KMS-11 (cell line): Measurements from ENCODE around the gene DSTN.

Source experiments
- H2AFZ ChIP-seq: fragments of 200-600 bp; sonication (generic); 2 replicates; pipeline ENCODE4 v1.6.1; 2016; ENCODE audit warnings: antibody characterized with exemption, mixed run types, low read depth
- H3K27ac ChIP-seq: fragments of 200-600 bp; sonication (generic); 2 replicates; pipeline ENCODE4 v1.6.1; 2016; ENCODE audit warnings: mild to moderate bottlenecking, mixed run types
- H3K27me3 ChIP-seq: fragments of 200-600 bp; sonication (generic); 2 replicates; pipeline ENCODE4 v1.6.1; 2017; ENCODE audit warnings: mild to moderate bottlenecking, low read depth, mixed run types, moderate library complexity; ENCODE audit not compliant: insufficient read depth
- H3K36me3 ChIP-seq: fragments of 200-600 bp; sonication (generic); 2 replicates; pipeline ENCODE4 v1.6.1; 2017; ENCODE audit warnings: mild to moderate bottlenecking, mixed run types; ENCODE audit not compliant: insufficient read depth
- H3K4me1 ChIP-seq: fragments of 200-600 bp; sonication (generic); 2 replicates; pipeline ENCODE4 v1.6.1; 2016; ENCODE audit warnings: mild to moderate bottlenecking, low read depth, mixed run types; ENCODE audit not compliant: poor library complexity, severe bottlenecking
- H3K4me2 ChIP-seq: fragments of 200-600 bp; sonication (generic); 2 replicates; pipeline ENCODE4 v1.7.0; 2016; ENCODE audit warnings: mild to moderate bottlenecking, mixed run types
- H3K4me3 ChIP-seq: fragments of 200-600 bp; sonication (generic); IDR thresholded peaks from 2 replicates; pipeline ENCODE4 v1.6.1; 2017; ENCODE audit warnings: low read depth, low read length, mixed read lengths; ENCODE audit not compliant: insufficient read depth
- H3K79me2 ChIP-seq: fragments of 200-600 bp; sonication (generic); 2 replicates; pipeline ENCODE4 v1.6.1; 2016; ENCODE audit warnings: low read depth, mixed run types; ENCODE audit not compliant: insufficient read depth
- H3K9ac ChIP-seq: fragments of 200-600 bp; sonication (generic); 2 replicates; pipeline ENCODE4 v1.6.1; 2016; ENCODE audit warnings: mild to moderate bottlenecking, mixed run types
- H4K20me1 ChIP-seq: fragments of 200-600 bp; sonication (generic); 2 replicates; pipeline ENCODE4 v1.6.1; 2016; ENCODE audit warnings: mild to moderate bottlenecking, mixed run types; ENCODE audit not compliant: insufficient read depth
- CTCF ChIP-seq: fragments of 200-600 bp; sonication (generic); conservative IDR thresholded peaks from 2 replicates; pipeline ENCODE4 v1.6.1; 2017; ENCODE audit warnings: low read depth, mild to moderate bottlenecking, antibody characterized with exemption, low read length, moderate library complexity, mixed read lengths

DSTN gene

GRCh38 chr20:17647391-17648314 lies 77.8 kb downstream of the DSTN start:
- Histone ChIP-seq H3K36me3 (no peaks in the 10 kb centered on the region), H3K4me3 (no peak overlapping the region), H4K20me1 (no peaks in the 10 kb centered on the region), H2AFZ (no peak overlapping the region), H3K4me1 (peaks cover 73% of the 10 kb centered on the region), H3K9ac (peak overlapping the region; percentile 49; the same call in 1 of the 2 replicates), H3K79me2 (peaks cover 13% of the 10 kb centered on the region; the same call in 1 of the 2 replicates), H3K27me3 (no peaks in the 10 kb centered on the region), H3K27ac (peak overlapping the region; percentile 87), H3K4me2 (peak overlapping the region; percentile 77)
- no peak for TF ChIP-seq CTCF

GRCh38 chr20:17648315-17648646 lies 78.4 kb downstream of the DSTN start:
- Histone ChIP-seq H3K36me3 (no peaks in the 10 kb centered on the region), H3K79me2 (peaks cover 13% of the 10 kb centered on the region; the same call in 1 of the 2 replicates), H3K4me2 (peak overlapping the region; percentile 77), H2AFZ (no peak overlapping the region), H3K27ac (peak overlapping the region; percentile 87), H3K4me1 (peaks cover 80% of the 10 kb centered on the region), H4K20me1 (no peaks in the 10 kb centered on the region), H3K4me3 (no peak overlapping the region), H3K9ac (peak overlapping the region; percentile 49; the same call in 1 of the 2 replicates), H3K27me3 (no peaks in the 10 kb centered on the region)
- TF ChIP-seq CTCF: no peak

- peak; percentile 36 for TF ChIP-seq CTCF
- Histone ChIP-seq H2AFZ (no peak overlapping the region), H3K27ac (peak overlapping the region; percentile 87), H3K4me2 (peak overlapping the region; percentile 83), H4K20me1 (no peaks in the 10 kb centered on the region), H3K79me2 (peaks cover 13% of the 10 kb centered on the region; the same call in 1 of the 2 replicates), H3K27me3 (no peaks in the 10 kb centered on the region), H3K9ac (peak overlapping the region; percentile 49; the same call in 1 of the 2 replicates), H3K4me1 (peaks cover 81% of the 10 kb centered on the region), H3K4me3 (no peak overlapping the region), H3K36me3 (no peaks in the 10 kb centered on the region)
Observed at GRCh38 chr20:17648791-17649730, 79.2 kb downstream of the DSTN start.

- Histone ChIP-seq H3K4me2 (peak overlapping the region; percentile 83), H3K27ac (peak overlapping the region; percentile 79), H4K20me1 (no peaks in the 10 kb centered on the region), H3K36me3 (no peaks in the 10 kb centered on the region), H3K4me3 (no peak overlapping the region), H3K4me1 (peaks cover 78% of the 10 kb centered on the region), H3K79me2 (peaks cover 7% of the 10 kb centered on the region; the same call in 1 of the 2 replicates), H3K9ac (peak overlapping the region; percentile 27; the same call in 1 of the 2 replicates), H3K27me3 (no peaks in the 10 kb centered on the region), H2AFZ (no peak overlapping the region)
- TF ChIP-seq CTCF: no peak
Observed at GRCh38 chr20:17650301-17651128, 80.6 kb downstream of the DSTN start.
